Naive thymus-derived CD8-positive, alpha-beta T cell (primary cell): Measurements from ENCODE around the gene MTCH1. TPM values are rescaled to one million over a fixed set of nuclear protein-coding genes. Genes with fewer than 3 reads are reported as not detected.

Experiments
- ATAC-seq, 2 donors: fragments of 150-1000 bp; cut with Tn5 transposase in 1 of 2; sonication (Bioruptor Pico), chemical (Tn5 transposase) in 1 of 2; 1 replicate in 1 of 2; 2 replicates in 1 of 2; pipeline ENCODE4 v1.10.0; 2021; ENCODE audit warnings: mild to moderate bottlenecking in 2 of 2, moderate library complexity in 2 of 2
- POLR2A ChIA-PET: fragments of 350-600 bp; sonication (Branson Sonifier 250); formaldehyde crosslinking; loops from one replicate; lab custom pipeline; 2021; ENCODE audit warnings: antibody characterized with exemption; lab: Charles Lee
- DNase-seq, 10 donors: peaks; one replicate each; pipeline versions ENCODE4 v3.0.0 to v3.0.0-alpha.2; 2020 to 2022
- H3K27ac Mint-ChIP-seq, 10 donors: one replicate each; pipeline ENCODE4 v1.8.0; 2020 to 2022; ENCODE audit warnings: mild to moderate bottlenecking in 10 of 10, mixed read lengths in 10 of 10, moderate library complexity in 4 of 10, inconsistent platforms in 1 of 10
- H3K27me3 Mint-ChIP-seq, 5 donors: one replicate each; pipeline ENCODE4 v1.8.0; 2021 to 2022; ENCODE audit warnings: mixed read lengths in 5 of 5
- H3K36me3 Mint-ChIP-seq, 3 donors: one replicate each; pipeline ENCODE4 v1.8.0; 2020 to 2022; ENCODE audit warnings: mixed read lengths in 3 of 3, mild to moderate bottlenecking in 2 of 3, inconsistent platforms in 1 of 3
- H3K4me1 Mint-ChIP-seq, 4 donors: one replicate each; pipeline ENCODE4 v1.8.0; 2021 to 2022; ENCODE audit warnings: mixed read lengths in 4 of 4
- H3K4me3 Mint-ChIP-seq, 10 donors: one replicate each; pipeline ENCODE4 v1.8.0; 2020 to 2022; ENCODE audit warnings: mild to moderate bottlenecking in 10 of 10, mixed read lengths in 10 of 10, moderate library complexity in 6 of 10, inconsistent platforms in 1 of 10
- H3K9me3 Mint-ChIP-seq, 9 donors: one replicate each; pipeline ENCODE4 v1.8.0; 2020 to 2022; ENCODE audit warnings: mixed read lengths in 9 of 9, mild to moderate bottlenecking in 3 of 9, inconsistent platforms in 1 of 9, moderate library complexity in 1 of 9
- polyA plus RNA-seq, 3 donors: library from polyadenylated mRNA; unstranded; fragments of 300-500 nt; fragmentation: Illumina TruSeq; gene quantifications; one replicate each; pipeline ENCODE4 v1.2.3, GENCODE V29; 2021
- total RNA-seq, 8 experiments: library from RNA in 2 of 8; stranded (reverse) in 2 of 8; gene quantifications; one replicate each; pipeline ENCODE4 v1.2.3 and lab custom pipeline; 2021 to 2026

MTCH1 gene, protein sequence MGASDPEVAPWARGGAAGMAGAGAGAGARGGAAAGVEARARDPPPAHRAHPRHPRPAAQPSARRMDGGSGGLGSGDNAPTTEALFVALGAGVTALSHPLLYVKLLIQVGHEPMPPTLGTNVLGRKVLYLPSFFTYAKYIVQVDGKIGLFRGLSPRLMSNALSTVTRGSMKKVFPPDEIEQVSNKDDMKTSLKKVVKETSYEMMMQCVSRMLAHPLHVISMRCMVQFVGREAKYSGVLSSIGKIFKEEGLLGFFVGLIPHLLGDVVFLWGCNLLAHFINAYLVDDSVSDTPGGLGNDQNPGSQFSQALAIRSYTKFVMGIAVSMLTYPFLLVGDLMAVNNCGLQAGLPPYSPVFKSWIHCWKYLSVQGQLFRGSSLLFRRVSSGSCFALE
- total RNA-seq, result 100 to 1,000 TPM; 137 to 143 TPM
- polyA plus RNA-seq, result 10 to 100 TPM; 63.2 to 78.3 (median 74.8) TPM
- 185 to 417 (median 299) reads per million in 6 experiments for total RNA-seq (lab: John Stamatoyannopoulos, UW)

DNA sequence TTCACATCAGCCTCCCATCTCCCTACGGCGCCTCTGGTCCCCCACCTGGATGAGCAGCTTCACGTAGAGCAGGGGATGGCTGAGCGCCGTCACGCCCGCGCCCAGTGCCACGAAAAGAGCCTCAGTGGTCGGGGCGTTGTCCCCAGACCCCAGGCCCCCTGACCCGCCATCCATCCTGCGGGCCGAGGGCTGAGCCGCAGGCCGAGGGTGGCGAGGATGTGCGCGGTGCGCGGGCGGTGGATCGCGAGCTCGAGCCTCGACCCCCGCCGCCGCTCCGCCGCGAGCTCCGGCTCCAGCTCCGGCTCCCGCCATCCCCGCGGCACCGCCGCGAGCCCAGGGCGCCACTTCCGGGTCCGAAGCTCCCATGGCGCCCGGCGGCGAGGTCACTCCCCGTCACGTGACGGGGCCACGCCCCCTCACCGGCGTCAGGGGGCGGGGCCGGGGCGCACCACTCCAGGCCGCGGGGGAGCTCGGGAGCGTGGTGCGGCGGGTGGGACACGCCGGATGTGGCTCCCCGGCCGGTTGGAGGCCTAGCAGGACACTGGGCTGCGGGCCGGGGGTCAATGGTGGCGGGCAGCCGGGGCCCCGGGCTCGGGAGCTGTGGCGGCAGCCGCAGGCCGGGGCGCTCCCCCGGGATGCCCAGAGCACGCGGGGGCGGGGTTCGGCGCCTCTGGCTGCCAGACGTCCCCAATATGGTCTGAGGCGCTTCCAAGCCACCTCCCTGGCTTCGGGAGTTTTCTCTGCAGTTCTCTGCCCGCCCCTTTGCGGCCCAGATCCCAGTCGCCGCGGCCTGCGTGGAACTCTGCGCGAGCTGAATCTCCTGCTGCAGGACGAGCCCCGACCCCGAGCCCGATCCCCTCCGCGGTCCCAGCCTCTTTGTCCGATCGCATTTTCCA is at the start of gene MTCH1:
TSS of gene MTCH1 (minus strand) at position 389 of the 896 bp plus-strand sequence. CDS start at position 366, 23 bp downstream.
- POLR2A ChIA-PET, result interaction anchor here (0.7 to 3.1 kb wide), 23 partner anchors 9 to 1064 kb away, joined by 3 to 30 read pairs (median 6); partner anchors contain the start of genes C6orf89, FGD2, PIM1 and PPIL1
- peak; percentile 85 to 94 for ATAC-seq
- peak within 1 kb of the TSS; percentile 94 to 99 (median 97) for H3K27ac Mint-ChIP-seq

DNA sequence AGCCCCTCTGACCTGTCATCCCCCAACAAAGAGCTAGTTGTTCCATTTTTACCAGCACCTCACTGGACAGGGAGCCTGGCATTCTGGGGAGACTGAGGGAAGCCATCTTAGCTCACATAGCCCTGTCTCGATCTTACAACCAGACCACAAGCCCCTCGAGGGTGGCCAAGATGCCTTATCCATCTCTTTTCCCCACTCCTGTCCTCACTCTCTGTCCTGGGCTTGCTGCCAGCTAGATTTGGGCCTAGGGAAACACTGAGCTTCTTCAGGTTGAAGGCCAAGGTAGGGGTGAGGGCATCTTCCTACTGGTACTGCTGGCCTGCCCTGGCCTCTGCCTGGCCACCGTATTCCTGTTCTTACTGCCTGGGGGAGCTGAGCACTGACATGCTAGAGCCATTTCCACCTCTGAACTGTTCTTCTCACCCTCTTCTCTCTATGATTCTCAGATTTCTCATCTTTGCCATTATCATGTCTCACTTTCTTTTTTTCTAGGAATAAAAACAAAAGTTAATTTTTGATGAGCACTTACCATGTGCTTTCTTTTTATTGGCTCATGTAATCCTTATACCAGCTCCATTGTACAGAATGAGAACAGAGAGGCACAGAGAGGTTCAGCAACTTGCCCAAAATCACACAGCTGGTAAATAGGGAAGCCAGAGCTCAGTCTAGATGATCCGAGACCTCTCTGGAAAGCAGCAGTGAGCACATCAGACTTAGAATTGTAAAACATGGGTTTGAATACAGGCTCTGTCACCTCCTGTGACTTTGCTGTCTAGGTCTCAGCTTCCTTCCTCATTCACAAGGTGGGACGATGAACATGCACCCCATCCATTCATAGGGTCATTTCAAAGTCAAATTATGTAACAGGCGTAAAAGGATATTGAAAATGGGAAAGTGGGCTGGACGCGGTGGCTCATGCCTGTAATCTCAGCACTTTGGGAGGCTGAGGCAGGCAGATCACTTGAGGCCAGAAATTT is 48.1 kb upstream of the MTCH1 start:
- no peak for ATAC-seq
- no peaks in the 10 kb centered on the region for H3K27me3 Mint-ChIP-seq
- H3K4me3 Mint-ChIP-seq, result no peak overlapping the region
- peaks cover 0 to 1% (median 0%) of the 10 kb centered on the region in 9 donors for H3K9me3 Mint-ChIP-seq
- peak overlapping the region in 5 of 10 donors; percentile 58 to 76 (median 66) for H3K27ac Mint-ChIP-seq
- H3K36me3 Mint-ChIP-seq, result no peaks in the 10 kb centered on the region
- peaks cover 9 to 31% (median 20%) of the 10 kb centered on the region in 4 donors for H3K4me1 Mint-ChIP-seq
- POLR2A ChIA-PET, result interaction anchor here (0.6 to 1.7 kb wide), 4 partner anchors 79 to 1463 kb away, joined by 3 to 6 read pairs (median 3); partner anchors contain the start of gene PIM1
- peak in 1 of 10 donors; percentile 24 for DNase-seq

More for the DNA sequence above, at the start of gene MTCH1:
- H3K4me1 Mint-ChIP-seq, result peaks cover 19 to 30% (median 25%) of the 10 kb centered on the region in 4 donors
- H3K9me3 Mint-ChIP-seq, result no peaks in the 10 kb centered on the region
- DNase-seq, result peak; percentile 79 to 97 (median 90)
- no peaks in the 10 kb centered on the region for H3K27me3 Mint-ChIP-seq
- peaks cover 0 to 10% (median 4%) of the 10 kb centered on the region in 3 donors for H3K36me3 Mint-ChIP-seq
- H3K4me3 Mint-ChIP-seq, result peak within 1 kb of the TSS in 9 of 10 donors; percentile 92 to 100 (median 99)

DNA sequence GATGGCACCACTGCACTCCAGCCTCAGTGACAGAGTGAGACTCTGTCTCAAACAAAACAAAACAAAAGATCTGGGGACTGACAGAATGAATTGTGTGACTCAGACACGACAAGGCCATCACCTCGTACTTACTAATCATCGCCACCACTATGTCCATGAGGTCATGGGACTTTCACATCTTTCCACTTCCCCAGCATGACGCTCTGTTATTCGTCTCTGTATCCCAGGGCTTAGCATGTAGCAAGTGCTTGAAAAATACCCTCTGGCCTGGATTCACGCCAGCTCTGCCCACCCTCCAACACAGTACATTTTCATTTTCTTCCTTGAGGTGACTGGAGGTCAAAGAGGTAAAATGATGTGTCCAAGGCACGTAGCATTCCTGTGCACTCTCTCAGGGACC is 47.3 kb upstream of the MTCH1 start:
- Mint-ChIP-seq H3K9me3 (peaks cover 0 to 1% (median 0%) of the 10 kb centered on the region in 9 donors), H3K27ac (peak overlapping the region in 4 of 10 donors; percentile 58 to 91 (median 80)), H3K27me3 (no peaks in the 10 kb centered on the region), H3K4me3 (no peak overlapping the region), H3K36me3 (no peaks in the 10 kb centered on the region), H3K4me1 (peaks cover 6 to 34% (median 23%) of the 10 kb centered on the region in 4 donors)
- DNase-seq, result peak in 1 of 10 donors; percentile 8
- ATAC-seq, result no peak
- POLR2A ChIA-PET, result interaction anchor here (1.7 kb wide), 1 partner anchor 137 kb away, joined by 6 read pairs; the partner anchor contains the start of gene PIM1

DNA sequence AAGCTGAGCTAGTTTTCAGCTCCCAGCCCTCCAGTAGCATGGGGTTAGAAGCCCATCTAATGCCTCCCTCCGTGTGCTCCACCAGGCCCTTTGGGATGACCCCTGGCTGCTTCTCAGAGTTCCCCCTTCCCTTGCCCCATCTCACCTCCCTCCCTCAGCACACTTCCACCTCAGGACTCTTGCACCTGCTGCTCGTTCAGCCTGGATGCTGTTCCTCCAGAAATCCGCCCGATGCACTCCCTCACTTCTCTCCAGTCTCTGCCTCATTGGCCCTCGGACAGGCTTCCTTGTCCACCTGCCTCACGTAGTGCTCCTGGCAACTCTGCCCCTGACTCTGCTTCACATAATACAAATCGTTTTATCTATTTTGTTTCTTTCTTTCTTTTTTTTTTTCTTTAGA is 46.2 kb upstream of the MTCH1 start:
- no peak overlapping the region for H3K4me3 Mint-ChIP-seq
- no peak overlapping the region for H3K27ac Mint-ChIP-seq
- ATAC-seq (no peak), DNase-seq (peak in 1 of 10 donors; percentile 19)
- peaks cover 0 to 1% (median 0%) of the 10 kb centered on the region in 9 donors for H3K9me3 Mint-ChIP-seq
- no peaks in the 10 kb centered on the region for H3K36me3 Mint-ChIP-seq
- H3K27me3 Mint-ChIP-seq, result no peaks in the 10 kb centered on the region
- POLR2A ChIA-PET, result no interaction called here
- peaks cover 6 to 34% (median 23%) of the 10 kb centered on the region in 4 donors for H3K4me1 Mint-ChIP-seq

DNA sequence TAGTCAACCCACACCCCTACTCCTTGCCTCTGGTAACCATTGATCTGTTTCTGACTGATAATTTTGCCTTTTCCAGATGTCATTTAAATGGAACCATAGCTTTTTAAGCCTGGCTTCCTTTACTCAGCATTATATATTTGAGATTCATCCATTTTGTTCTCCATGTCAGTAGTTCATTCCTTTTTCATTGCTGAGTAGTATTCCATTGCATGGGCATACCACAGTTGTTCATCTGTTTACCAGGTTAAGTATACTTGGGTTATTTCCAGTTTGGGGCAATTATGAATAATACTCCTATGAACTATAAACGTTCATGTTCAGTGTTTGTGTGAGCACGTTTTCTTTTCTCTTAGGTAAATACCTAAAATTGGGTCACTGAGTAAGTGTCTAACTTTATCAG is 44.6 kb upstream of the MTCH1 start:
- peaks cover 0 to 1% (median 0%) of the 10 kb centered on the region in 9 donors for H3K9me3 Mint-ChIP-seq
- no peaks in the 10 kb centered on the region for H3K27me3 Mint-ChIP-seq
- POLR2A ChIA-PET, result interaction anchor here (0.6 to 13.8 kb wide), 5 partner anchors 11 to 1878 kb away, joined by 3 to 205 read pairs (median 7); partner anchors contain the start of gene PIM1
- ATAC-seq (no peak), DNase-seq (no peak)
- peak overlapping the region in 4 of 10 donors; percentile 23 to 75 (median 52) for H3K27ac Mint-ChIP-seq
- no peaks in the 10 kb centered on the region for H3K36me3 Mint-ChIP-seq
- H3K4me1 Mint-ChIP-seq, result peaks cover 8 to 34% (median 23%) of the 10 kb centered on the region in 4 donors
- H3K4me3 Mint-ChIP-seq, result no peak overlapping the region

DNA sequence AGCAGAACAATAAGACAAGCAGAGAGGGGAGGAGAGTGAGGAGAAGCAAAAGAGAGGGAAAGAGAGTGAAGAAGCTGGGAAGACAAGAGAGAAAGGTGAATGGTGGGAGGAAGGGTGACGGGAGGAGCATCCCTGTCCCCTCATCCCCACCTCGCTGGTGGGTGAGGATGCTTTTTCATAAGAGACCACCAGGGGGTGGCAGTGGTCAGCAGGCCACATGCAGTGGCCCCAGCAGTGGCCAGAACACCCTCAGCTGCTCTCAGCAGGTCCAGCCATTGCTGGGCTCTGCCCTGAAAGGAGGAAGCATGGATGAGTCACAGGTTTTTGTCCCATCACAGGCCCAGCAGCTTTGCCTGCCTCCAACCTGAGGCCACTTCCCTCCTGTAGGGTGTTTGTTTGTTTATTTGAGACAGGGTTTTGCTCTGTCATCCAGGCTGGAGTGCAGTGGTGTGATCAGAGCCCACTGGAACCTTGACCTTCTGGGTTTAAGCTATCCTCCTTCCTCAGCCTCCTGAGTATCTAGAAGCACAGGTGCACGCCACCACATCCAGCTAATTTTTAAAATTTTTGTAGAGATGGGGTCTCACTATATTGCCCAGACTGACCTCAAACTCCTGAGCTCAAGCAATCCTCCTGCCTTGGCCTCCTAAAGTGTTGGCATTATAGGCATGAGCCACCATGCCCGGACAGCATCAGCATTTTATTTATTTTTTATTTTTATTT is 43.4 kb upstream of the MTCH1 start:
- peaks cover 0 to 1% (median 0%) of the 10 kb centered on the region in 9 donors for H3K9me3 Mint-ChIP-seq
- ATAC-seq (peak; percentile 50 to 68), DNase-seq (peak in 5 of 10 donors; percentile 31 to 68 (median 40))
- H3K4me1 Mint-ChIP-seq, result peaks cover 7 to 36% (median 23%) of the 10 kb centered on the region in 4 donors
- no peaks in the 10 kb centered on the region for H3K36me3 Mint-ChIP-seq
- H3K27ac Mint-ChIP-seq, result peak overlapping the region in 6 of 10 donors; percentile 10 to 88 (median 50)
- no peak overlapping the region for H3K4me3 Mint-ChIP-seq
- H3K27me3 Mint-ChIP-seq, result no peaks in the 10 kb centered on the region
- POLR2A ChIA-PET, result interaction anchor here (0.5 to 13.8 kb wide), 7 partner anchors 16 to 229 kb away, joined by 3 to 205 read pairs (median 3); partner anchors contain the start of genes PIM1, TBC1D22B and TMEM217

DNA sequence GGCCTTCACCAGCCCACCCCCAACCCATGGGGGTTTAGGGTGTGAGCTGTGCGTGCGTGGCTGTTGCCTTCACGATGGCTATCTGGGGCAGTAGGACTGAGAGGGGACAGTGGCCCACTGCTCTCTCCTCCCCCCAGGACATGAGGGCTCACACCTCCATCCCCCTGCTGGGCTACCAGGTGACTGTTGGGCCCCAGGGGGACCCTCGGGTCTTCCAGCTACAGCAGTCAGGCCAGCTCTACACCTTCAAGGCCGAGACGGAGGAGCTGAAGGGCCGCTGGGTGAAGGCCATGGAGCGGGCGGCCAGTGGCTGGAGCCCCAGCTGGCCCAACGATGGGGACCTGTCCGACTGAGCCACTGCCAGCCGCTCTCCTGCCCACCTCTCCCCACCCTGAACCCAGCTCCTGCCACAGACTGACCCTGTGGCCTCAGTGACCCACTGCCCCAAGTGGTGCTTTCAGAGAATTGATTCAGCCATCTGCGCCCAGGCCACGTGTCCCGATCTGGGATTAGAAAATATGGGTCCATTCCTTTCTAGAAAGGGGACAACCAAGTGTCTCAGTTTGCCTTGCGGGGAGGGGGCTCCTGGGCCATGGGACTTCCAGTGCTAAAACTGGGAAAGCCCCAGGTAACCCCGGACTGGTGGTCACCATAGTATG is 41.9 kb upstream of the MTCH1 start:
- peak in 1 of 10 donors; percentile 30 for DNase-seq
- Mint-ChIP-seq H3K4me3 (no peak overlapping the region), H3K9me3 (peaks cover 0 to 1% (median 0%) of the 10 kb centered on the region in 9 donors), H3K4me1 (peaks cover 11 to 30% (median 17%) of the 10 kb centered on the region in 4 donors), H3K27ac (peak overlapping the region in 2 of 10 donors; percentile 15 to 31), H3K36me3 (no peaks in the 10 kb centered on the region), H3K27me3 (no peaks in the 10 kb centered on the region)
- POLR2A ChIA-PET, result interaction anchor here (0.6 to 13.8 kb wide), 3 partner anchors 22 to 165 kb away, joined by 3 to 205 read pairs (median 4); partner anchors contain the start of gene PIM1
- ATAC-seq, result no peak

DNA sequence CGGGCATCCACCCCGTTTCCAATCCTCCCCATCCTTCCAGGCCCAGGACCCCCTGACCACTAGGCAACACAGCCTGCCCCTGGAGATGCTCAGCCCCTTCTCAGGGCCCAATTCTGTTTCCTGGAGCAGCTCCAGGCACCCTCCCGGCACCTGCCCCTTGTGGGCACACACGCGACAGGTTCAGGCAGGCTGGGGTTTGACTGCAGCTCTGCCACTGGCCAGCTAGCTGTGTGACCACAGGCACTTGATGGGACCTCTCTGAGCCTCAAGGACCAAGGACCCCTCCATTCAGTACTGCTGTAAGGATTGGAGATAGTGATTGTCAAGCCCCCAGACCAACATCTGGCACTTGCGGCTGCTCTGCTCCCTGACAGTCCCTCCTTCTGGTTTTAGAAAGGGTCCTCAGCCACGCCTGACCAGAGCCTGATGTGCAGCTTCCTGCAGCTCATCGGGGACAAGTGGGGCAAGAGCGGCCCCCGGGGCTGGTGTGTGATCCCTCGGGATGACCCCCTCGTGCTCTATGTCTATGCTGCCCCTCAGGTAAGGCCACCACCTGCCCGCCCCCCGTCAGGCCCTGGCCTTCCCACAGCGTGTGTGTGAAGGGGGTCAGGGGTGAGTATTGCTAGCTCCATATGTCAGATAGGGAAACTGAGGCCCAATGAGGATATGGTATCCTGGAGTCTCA is 41.2 kb upstream of the MTCH1 start:
- H3K27me3 Mint-ChIP-seq, result no peaks in the 10 kb centered on the region
- no peak overlapping the region for H3K4me3 Mint-ChIP-seq
- peak in 1 of 10 donors; percentile 40 for DNase-seq
- peak overlapping the region in 2 of 10 donors; percentile 20 to 49 for H3K27ac Mint-ChIP-seq
- POLR2A ChIA-PET, result interaction anchor here (0.7 to 13.8 kb wide), 5 partner anchors 13 to 182 kb away, joined by 3 to 205 read pairs (median 4); partner anchors contain the start of genes PIM1 and PPIL1
- peaks cover 16 to 35% (median 23%) of the 10 kb centered on the region in 4 donors for H3K4me1 Mint-ChIP-seq
- no peak for ATAC-seq
- H3K36me3 Mint-ChIP-seq, result no peaks in the 10 kb centered on the region
- H3K9me3 Mint-ChIP-seq, result peaks cover 0 to 1% (median 0%) of the 10 kb centered on the region in 9 donors

DNA sequence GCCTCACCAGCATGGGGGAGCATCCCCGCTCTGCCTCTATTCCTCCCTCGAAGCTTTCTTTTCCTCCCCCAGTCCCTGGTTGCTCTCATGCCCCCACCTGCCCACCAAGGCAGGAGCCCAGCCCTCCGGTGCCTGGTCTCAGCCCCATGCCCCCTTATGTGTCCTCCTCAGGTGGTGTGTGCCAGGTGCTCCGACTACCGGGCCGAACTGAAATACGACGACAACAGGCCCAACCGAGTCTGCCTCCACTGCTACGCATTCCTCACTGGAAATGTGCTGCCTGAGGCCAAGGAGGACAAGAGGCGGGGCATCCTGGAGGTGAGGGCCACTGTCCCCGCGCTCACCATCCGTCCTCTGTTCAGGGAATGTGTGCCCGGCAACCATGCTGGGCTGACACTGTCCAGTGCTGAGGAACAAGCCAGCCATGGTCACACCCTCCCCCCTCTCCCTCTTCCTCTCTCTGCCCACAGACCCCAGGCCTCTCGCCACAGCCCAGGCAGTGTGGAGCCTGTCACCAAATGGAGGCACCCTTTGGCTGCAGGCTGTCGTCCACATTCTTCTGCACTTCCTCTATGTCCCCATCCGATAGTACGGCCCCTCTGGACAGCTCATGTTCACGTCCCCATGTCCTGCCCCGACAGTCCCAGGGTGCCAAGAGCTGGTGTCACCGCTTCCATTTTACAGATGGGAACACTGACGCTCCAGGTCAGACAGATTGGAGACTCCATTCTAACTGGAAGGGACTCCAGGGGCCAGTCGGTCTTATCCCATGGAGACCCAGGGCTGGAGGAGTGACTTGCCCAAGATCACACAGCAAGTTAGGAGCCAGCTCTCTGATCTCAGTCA is 39.8 kb upstream of the MTCH1 start:
- ATAC-seq, result no peak
- H3K27ac Mint-ChIP-seq, result peak overlapping the region in 6 of 10 donors; percentile 14 to 62 (median 44)

More for the DNA sequence above, 39.8 kb upstream of the MTCH1 start:
- H3K4me3 Mint-ChIP-seq, result no peak overlapping the region
- peaks cover 0 to 1% (median 0%) of the 10 kb centered on the region in 9 donors for H3K9me3 Mint-ChIP-seq
- H3K36me3 Mint-ChIP-seq, result no peaks in the 10 kb centered on the region
- DNase-seq, result peak in 1 of 10 donors; percentile 38
- POLR2A ChIA-PET, result interaction anchor here (0.7 to 13.8 kb wide), 4 partner anchors 15 to 183 kb away, joined by 3 to 205 read pairs (median 4); partner anchors contain the start of genes PIM1 and PPIL1
- no peaks in the 10 kb centered on the region for H3K27me3 Mint-ChIP-seq
- peaks cover 20 to 45% (median 33%) of the 10 kb centered on the region in 4 donors for H3K4me1 Mint-ChIP-seq
